DND-41 (cell line): ENCODE results near the gene HADH.

ENCODE experiments used
- CTCF ChIP-seq: IDR thresholded peaks from 2 replicates; pipeline ENCODE4 v1.5.1; 2012; ENCODE audit warnings: borderline replicate concordance, low read length, moderate library complexity, mild to moderate bottlenecking; ENCODE audit not compliant: poor library complexity, severe bottlenecking; ENCODE audit errors: extremely low read depth
- EZH2 ChIP-seq: IDR thresholded peaks from 3 replicates; pipeline ENCODE4 v1.6.1; 2012; ENCODE audit warnings: borderline replicate concordance, low read depth, mild to moderate bottlenecking, moderate library complexity, low read length, inconsistent platforms; ENCODE audit not compliant: severe bottlenecking

- TF ChIP-seq CTCF (no peak), EZH2 (no peak)
These were observed 29.1 kb downstream of the HADH start for GRCh38 chr4:108018884-108019187.
